ENCODE data around the gene QPRT. TPM values are rescaled to one million over a fixed set of nuclear protein-coding genes. Genes with fewer than 3 reads are reported as not detected.

Gene QPRT
- total and polyA plus RNA-seq, 2 of the 13 experiments (the other 11 are each of a cell fraction or from before 2014, with no cell fraction given): 130 to 218 TPM

- TF ChIP-seq ZNF605 (CRISPR knock-in tag; IDR thresholded peaks at IDR 0.05) (no peak), NONO (IDR thresholded peaks at IDR 0.05) (no peak), NONO (CRISPR knock-in tag; conservative IDR thresholded peaks at IDR 0.05) (no peak), KLF9 (CRISPR knock-in tag; IDR thresholded peaks at IDR 0.05; ENCODE audit: low read depth) (no peak), ZFAT (CRISPR knock-in tag; conservative IDR thresholded peaks at IDR 0.05) (no peak), HOXD1 (CRISPR knock-in tag; IDR thresholded peaks at IDR 0.05) (no peak), ZNF367 (CRISPR knock-in tag; IDR thresholded peaks at IDR 0.05; ENCODE audit: borderline replicate concordance) (no peak), ZNF574 (CRISPR knock-in tag; IDR thresholded peaks at IDR 0.05) (peak; percentile 39; the same call in 1 of the 2 replicates), ZNF740 (CRISPR knock-in tag; IDR thresholded peaks at IDR 0.05) (no peak), ARNT2 (CRISPR knock-in tag; IDR thresholded peaks at IDR 0.05; ENCODE audit: low read depth) (no peak), HMG20A (CRISPR knock-in tag; IDR thresholded peaks at IDR 0.05; ENCODE audit: borderline replicate concordance) (no peak), MEIS1 (CRISPR knock-in tag; IDR thresholded peaks at IDR 0.05; ENCODE audit: borderline replicate concordance) (no peak), KAT2B (IDR thresholded peaks at IDR 0.05; ENCODE audit: borderline replicate concordance, low read depth, low read length) (no peak), TAF15 (IDR thresholded peaks at IDR 0.05; ENCODE audit: low read depth, low read length, poor library complexity, severe bottlenecking) (no peak), GLI4 (CRISPR knock-in tag; IDR thresholded peaks at IDR 0.05; ENCODE audit: borderline replicate concordance) (no peak), RORA (CRISPR knock-in tag; IDR thresholded peaks at IDR 0.05) (no peak), ZBTB34 (CRISPR knock-in tag; IDR thresholded peaks at IDR 0.05) (0 out of 2 replicates have a peak, but pooled peaks have one; percentile 41), IRF1 (CRISPR knock-in tag; IDR thresholded peaks at IDR 0.05; ENCODE audit: low read depth) (no peak), CREB3 (CRISPR knock-in tag; IDR thresholded peaks at IDR 0.05) (no peak), SOX13 (IDR thresholded peaks at IDR 0.05) (no peak), SOX13 (CRISPR knock-in tag; conservative IDR thresholded peaks at IDR 0.05 in 1 of 2, IDR thresholded peaks at IDR 0.05 in 1 of 2) (0 out of 4 replicates have a peak, but pooled peaks of 1 of the 2 experiments have one; percentile 5), ZNF670 (CRISPR knock-in tag; IDR thresholded peaks at IDR 0.05; ENCODE audit: borderline replicate concordance) (no peak), ZNF3 (CRISPR knock-in tag; IDR thresholded peaks at IDR 0.05) (no peak), STAT5B (CRISPR knock-in tag; IDR thresholded peaks at IDR 0.05) (no peak)
Measured at GRCh38 chr16:29710227-29711219, 31.5 kb downstream of the QPRT start (continued).
